ENCODE measurements around the gene KIR3DL1. TPM values are rescaled to one million over a fixed set of nuclear protein-coding genes. Genes with fewer than 3 reads are reported as not detected.
"Not testable (repeated sequence)": the region's sequence is repeated elsewhere in the genome, so short reads cannot be mapped to it uniquely, and the experiment has no call there.

Gene KIR3DL1
- total and polyA plus RNA-seq, 8 donors: not detected

DNA sequence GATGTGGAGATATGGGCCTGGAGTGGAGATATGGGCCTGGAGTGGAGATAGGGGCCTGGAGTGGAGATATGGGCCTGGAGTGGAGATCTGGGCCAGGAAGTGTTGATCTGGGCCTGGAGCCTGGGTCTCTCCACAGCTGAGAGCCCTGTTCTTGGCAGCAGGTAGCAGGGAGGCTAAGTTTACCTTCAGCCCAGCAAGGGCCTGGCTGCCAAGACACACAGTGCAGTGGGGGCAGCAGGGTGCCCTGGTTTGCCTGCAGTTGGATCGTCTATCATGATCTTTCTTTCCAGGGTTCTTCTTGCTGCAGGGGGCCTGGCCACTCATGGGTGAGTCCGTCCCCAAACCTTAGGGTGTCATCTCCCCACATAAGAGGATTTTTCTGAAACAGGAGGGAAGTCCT lies 34.7 kb downstream of the KIR3DL1 start:
- FAIRE-seq (no peak), DNase-seq (no peak), ATAC-seq (no peak)
- TF ChIP-seq, protein P1, sequence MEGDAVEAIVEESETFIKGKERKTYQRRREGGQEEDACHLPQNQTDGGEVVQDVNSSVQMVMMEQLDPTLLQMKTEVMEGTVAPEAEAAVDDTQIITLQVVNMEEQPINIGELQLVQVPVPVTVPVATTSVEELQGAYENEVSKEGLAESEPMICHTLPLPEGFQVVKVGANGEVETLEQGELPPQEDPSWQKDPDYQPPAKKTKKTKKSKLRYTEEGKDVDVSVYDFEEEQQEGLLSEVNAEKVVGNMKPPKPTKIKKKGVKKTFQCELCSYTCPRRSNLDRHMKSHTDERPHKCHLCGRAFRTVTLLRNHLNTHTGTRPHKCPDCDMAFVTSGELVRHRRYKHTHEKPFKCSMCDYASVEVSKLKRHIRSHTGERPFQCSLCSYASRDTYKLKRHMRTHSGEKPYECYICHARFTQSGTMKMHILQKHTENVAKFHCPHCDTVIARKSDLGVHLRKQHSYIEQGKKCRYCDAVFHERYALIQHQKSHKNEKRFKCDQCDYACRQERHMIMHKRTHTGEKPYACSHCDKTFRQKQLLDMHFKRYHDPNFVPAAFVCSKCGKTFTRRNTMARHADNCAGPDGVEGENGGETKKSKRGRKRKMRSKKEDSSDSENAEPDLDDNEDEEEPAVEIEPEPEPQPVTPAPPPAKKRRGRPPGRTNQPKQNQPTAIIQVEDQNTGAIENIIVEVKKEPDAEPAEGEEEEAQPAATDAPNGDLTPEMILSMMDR (IDR thresholded peaks at IDR 0.05): no peak
- Histone ChIP-seq H3K9me3 (no peaks in the 10 kb centered on the region), H3K27ac (no peak overlapping the region), H3K36me3 (no peaks in the 10 kb centered on the region), H3K27me3 (no peaks in the 10 kb centered on the region), H3K4me1 (no peaks in the 10 kb centered on the region), H3K4me3 (no peak overlapping the region)
- intact Hi-C loops (cut with DNase I): no loop called here
- WGBS, 2 donors: 20 to 53% methylated on average over 2 of the region's 2 CpGs

DNA sequence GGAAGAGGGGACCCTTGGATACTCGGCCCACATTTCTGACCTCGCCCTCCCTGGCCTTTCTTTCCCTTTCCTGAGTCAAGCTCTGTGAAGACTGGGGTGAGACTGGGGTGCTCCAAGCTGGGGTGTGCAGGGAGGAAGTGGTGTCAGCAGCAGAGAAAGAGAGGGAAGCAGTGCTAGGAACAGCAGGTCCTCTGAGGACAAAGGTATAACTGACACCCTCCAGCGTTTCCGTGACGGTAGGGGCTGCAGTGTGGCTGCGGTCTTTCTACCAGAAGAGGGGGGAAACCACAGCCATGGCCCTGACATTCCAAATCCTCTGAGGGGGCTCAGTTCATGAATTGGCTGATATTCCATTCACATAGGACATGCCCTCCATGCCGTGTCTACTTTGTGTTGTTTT lies 35.1 kb downstream of the KIR3DL1 start:
- no peaks in the 10 kb centered on the region for H3K4me1 ChIP-seq
- ATAC-seq (no peak), FAIRE-seq (no peak), DNase-seq (no peak)
- H3K27ac ChIP-seq: no peak overlapping the region
- H3K4me3 ChIP-seq: no peak overlapping the region
- no peaks in the 10 kb centered on the region for H3K36me3 ChIP-seq
- H3K9me3 ChIP-seq: no peaks in the 10 kb centered on the region
- 74 to 79% methylated on average over 7 of the region's 7 CpGs for whole genome bisulfite sequencing, 2 donors
- TF ChIP-seq, protein P1 (IDR thresholded peaks at IDR 0.05): no peak
- intact Hi-C loops (cut with DNase I): no loop called here
- no peaks in the 10 kb centered on the region for H3K27me3 ChIP-seq

DNA sequence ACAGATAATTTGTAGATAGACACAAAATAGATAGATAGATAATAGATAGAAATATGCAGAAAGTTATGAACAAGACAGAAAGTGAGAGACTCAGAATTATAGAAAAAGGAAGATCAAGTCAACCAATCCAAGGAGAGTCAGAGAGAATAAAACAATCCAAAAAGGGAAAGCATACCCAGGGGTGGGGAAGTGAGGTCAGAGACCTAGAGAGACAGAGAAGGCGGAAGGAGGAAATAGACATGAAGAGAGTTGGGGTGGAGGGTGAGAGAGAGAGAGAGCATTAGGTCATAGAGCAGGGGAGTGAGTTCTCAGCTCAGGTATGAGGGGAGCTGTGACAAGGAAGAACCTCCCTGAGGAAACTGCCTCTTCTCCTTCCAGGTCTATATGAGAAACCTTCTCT lies 39.0 kb downstream of the KIR3DL1 start:
- H3K27me3 ChIP-seq; H3K36me3 ChIP-seq; H3K27ac ChIP-seq; H3K4me3 ChIP-seq; FAIRE-seq; DNase-seq; ATAC-seq; intact Hi-C loops (cut with DNase I); H3K4me1 ChIP-seq; H3K9me3 ChIP-seq: not testable (repeated sequence)
- WGBS, 2 donors: 29 to 63% methylated on average over 1 of the region's 1 CpG

DNA sequence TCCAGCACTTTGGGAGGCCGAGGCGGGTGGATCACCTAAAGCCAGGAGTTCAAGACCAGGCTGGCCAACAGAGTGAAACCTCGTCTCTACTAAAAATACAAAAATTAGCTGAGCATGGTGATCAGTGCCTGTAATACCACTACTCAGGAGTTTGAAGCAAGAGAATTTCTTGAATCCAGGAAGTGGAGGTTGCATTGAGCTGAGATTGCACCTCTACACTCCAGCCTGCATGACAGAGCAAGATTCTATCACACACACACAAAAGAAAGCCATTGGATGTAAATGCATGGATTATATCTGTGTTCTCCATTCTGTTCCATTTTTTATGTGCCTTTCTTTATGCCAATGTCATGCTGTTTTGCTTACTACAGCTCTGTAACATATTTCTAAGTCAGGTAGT lies 42.2 kb downstream of the KIR3DL1 start:
- FAIRE-seq; H3K4me1 ChIP-seq; H3K36me3 ChIP-seq; intact Hi-C loops (cut with DNase I); H3K9me3 ChIP-seq; ATAC-seq; H3K27me3 ChIP-seq; DNase-seq; H3K27ac ChIP-seq; H3K4me3 ChIP-seq: not testable (repeated sequence)
- 18 to 63% methylated on average over 1 to 3 of the region's 3 CpGs for WGBS, 2 donors

DNA sequence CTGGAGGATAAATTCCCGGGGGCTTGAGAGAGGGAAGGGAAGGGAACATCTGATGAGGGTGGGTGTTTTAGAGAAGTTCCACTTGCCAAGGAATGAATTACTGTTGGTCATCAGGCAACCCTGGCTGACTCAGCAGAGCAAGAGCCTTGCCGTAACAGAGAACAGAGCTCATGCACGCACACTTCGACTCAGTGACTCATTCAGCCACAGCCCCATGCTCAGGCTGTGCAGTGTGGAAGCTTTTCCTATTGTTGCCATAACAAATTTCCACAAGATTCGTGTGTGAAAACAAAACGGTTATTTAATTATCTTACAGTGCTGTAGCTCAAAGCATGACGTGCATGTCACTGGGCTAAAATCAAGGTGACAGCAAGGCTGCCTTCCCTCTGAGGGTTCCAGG lies 43.2 kb downstream of the KIR3DL1 start:
- H3K9me3 ChIP-seq; H3K27me3 ChIP-seq; DNase-seq; intact Hi-C loops (cut with DNase I); H3K4me1 ChIP-seq; H3K27ac ChIP-seq; FAIRE-seq; H3K36me3 ChIP-seq; ATAC-seq; H3K4me3 ChIP-seq: not testable (repeated sequence)
- 51 to 59% methylated on average over 7 of the region's 7 CpGs for WGBS, 2 donors

DNA sequence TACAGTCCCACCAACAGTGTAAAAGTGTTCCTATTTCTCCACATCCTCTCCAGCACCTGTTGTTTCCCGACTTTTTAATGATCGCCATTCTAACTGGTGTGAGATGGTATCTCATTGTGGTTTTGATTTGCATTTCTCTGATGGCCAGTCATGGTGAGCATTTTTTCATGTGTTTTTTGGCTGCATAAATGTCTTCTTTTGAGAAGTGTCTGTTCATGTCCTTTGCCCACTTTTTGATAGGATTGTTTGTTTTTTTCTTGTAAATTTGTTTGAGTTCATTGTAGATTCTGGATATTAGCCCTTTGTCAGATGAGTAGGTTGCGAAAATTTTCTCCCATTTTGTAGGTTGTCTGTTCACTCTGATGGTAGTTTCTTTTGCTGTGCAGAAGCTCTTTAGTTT lies 47.2 kb downstream of the KIR3DL1 start:
- H3K4me3 ChIP-seq; H3K9me3 ChIP-seq; intact Hi-C loops (cut with DNase I); ATAC-seq; FAIRE-seq; H3K36me3 ChIP-seq; H3K27me3 ChIP-seq; H3K27ac ChIP-seq; H3K4me1 ChIP-seq; DNase-seq: not testable (repeated sequence)
- 94% methylated on average over 2 of the region's 3 CpGs; no CpG with 5 or more reads in 1 of the 2 donors for WGBS, 2 donors

DNA sequence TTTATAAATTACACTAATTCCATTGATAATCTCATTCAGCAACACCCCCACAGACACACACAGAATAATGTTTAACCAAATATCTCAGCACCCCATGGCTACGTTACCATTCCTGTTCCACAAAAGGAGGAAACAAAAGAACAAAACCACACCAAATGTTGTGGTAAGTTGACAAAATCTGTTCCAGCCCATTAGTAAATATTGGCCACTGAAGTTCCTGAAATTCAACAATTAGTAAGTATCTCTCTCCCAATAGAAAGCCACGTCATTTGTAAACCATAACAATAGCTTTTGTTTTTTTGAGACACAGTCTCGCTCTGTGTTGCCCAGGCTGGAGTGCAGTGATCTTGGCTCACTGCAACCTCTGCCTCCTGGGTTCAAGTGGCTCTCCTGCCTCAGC lies 55.4 kb downstream of the KIR3DL1 start:
- ATAC-seq (no peak), FAIRE-seq (no peak), DNase-seq (no peak)
- H3K27me3 ChIP-seq: no peaks in the 10 kb centered on the region
- no peaks in the 10 kb centered on the region for H3K36me3 ChIP-seq
- WGBS, 2 donors: 30 to 31% methylated on average over 3 of the region's 3 CpGs
- intact Hi-C loops (cut with DNase I): no loop called here
- no peaks in the 10 kb centered on the region for H3K4me1 ChIP-seq
- H3K9me3 ChIP-seq: no peaks in the 10 kb centered on the region
- TF ChIP-seq, protein P1 (IDR thresholded peaks at IDR 0.05): no peak
- no peak overlapping the region for H3K4me3 ChIP-seq
- no peak overlapping the region for H3K27ac ChIP-seq

Data from pancreas (tissue), 10 donors.